AG10803 (cell line): Measurements from ENCODE around the gene GPR21.

Source experiments
- DNase-seq: peaks from one replicate; pipeline ENCODE4 v3.0.0; 2010; ENCODE audit warnings: low read depth
- H3K4me3 ChIP-seq: 2 replicates; pipeline ENCODE4 v1.5.1; 2011; ENCODE audit warnings: mild to moderate bottlenecking, low read length, control low read depth
- TF ChIP-seq, protein P1 (sequence below): conservative IDR thresholded peaks from 2 replicates; pipeline ENCODE4 v1.5.1; 2011; ENCODE audit warnings: mild to moderate bottlenecking, low read length, control low read depth, inconsistent platforms

The GPR21 gene

GRCh38 chr9:123031963-123032362 lies 1.5 kb upstream of the GPR21 start:
- TF ChIP-seq, protein P1, sequence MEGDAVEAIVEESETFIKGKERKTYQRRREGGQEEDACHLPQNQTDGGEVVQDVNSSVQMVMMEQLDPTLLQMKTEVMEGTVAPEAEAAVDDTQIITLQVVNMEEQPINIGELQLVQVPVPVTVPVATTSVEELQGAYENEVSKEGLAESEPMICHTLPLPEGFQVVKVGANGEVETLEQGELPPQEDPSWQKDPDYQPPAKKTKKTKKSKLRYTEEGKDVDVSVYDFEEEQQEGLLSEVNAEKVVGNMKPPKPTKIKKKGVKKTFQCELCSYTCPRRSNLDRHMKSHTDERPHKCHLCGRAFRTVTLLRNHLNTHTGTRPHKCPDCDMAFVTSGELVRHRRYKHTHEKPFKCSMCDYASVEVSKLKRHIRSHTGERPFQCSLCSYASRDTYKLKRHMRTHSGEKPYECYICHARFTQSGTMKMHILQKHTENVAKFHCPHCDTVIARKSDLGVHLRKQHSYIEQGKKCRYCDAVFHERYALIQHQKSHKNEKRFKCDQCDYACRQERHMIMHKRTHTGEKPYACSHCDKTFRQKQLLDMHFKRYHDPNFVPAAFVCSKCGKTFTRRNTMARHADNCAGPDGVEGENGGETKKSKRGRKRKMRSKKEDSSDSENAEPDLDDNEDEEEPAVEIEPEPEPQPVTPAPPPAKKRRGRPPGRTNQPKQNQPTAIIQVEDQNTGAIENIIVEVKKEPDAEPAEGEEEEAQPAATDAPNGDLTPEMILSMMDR: no peak
- peak; percentile 18 for DNase-seq

DNA sequence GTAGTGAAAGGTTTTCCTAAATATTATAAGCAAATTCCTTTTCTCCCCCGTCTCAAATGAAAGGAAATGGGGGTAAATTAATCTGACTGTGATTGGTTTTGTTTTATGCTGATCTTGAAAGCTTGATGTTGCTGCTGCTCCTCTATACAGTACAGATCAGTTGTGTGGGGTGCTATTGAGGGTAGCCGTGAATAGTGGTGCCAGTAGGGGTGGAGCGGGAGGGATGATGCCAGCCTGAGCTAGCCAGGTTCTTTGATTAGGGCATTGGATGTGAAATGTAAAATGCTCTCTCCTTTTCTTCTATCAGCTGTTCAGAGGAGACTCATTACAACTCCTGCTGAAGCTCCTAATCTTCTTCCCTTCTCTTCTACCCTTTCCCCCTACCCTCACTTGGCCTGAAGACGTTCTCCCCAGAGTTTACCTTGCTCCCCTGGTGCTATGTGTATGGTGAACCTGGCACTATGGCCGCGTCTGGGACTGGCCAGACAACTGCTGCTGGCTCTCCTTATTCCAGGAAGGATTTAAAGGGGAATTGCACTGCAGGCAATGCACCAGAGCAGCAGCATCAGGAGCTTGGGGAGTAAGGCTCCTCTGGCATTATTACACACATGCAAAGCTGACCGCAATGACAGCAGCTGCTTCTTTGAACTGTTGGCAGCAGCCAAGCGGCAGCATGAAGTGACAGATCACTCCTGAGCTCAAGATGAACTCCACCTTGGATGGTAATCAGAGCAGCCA lies 566 bp downstream of the GPR21 start:
- DNase-seq: peak; percentile 17
- no peak overlapping the region for H3K4me3 ChIP-seq
- TF ChIP-seq, protein P1: no peak

More at GRCh38 chr9:123031963-123032362, 1.5 kb upstream of the GPR21 start:
- H3K4me3 ChIP-seq: no peak overlapping the region

DNA sequence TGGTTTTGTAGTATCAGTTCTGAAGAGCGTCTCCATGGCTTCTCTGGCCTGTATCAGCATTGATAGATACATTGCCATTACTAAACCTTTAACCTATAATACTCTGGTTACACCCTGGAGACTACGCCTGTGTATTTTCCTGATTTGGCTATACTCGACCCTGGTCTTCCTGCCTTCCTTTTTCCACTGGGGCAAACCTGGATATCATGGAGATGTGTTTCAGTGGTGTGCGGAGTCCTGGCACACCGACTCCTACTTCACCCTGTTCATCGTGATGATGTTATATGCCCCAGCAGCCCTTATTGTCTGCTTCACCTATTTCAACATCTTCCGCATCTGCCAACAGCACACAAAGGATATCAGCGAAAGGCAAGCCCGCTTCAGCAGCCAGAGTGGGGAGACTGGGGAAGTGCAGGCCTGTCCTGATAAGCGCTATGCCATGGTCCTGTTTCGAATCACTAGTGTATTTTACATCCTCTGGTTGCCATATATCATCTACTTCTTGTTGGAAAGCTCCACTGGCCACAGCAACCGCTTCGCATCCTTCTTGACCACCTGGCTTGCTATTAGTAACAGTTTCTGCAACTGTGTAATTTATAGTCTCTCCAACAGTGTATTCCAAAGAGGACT lies 1.5 kb downstream of the GPR21 start:
- TF ChIP-seq, protein P1: no peak
- no peak overlapping the region for H3K4me3 ChIP-seq
- DNase-seq: no peak

DNA sequence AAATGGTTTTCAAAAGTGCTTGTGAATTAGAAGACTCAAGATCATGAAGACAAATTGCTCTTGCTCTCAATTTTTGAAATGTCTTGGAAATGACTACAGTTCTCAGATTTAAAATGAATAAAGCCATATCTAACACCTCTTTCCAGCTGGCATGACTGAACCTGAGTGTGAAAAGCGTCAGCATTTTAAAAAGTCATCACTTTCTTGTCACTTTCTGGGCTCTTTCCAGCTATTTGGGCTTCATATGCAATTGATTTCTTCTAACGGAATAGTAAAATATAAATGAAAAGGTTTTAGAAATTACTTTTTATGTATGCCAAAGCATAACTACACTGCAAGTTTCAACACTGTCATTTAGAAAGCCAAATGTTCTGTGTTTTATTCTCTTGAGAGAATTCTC lies 2.3 kb downstream of the GPR21 start:
- no peak for DNase-seq

GRCh38 chr9:123036893-123037545 lies 3.6 kb downstream of the GPR21 start:
- TF ChIP-seq, protein P1: no peak
- DNase-seq: no peak
- H3K4me3 ChIP-seq: no peak overlapping the region

More for the DNA sequence above, 2.3 kb downstream of the GPR21 start:
- TF ChIP-seq, protein P1: no peak
- no peak overlapping the region for H3K4me3 ChIP-seq

DNA sequence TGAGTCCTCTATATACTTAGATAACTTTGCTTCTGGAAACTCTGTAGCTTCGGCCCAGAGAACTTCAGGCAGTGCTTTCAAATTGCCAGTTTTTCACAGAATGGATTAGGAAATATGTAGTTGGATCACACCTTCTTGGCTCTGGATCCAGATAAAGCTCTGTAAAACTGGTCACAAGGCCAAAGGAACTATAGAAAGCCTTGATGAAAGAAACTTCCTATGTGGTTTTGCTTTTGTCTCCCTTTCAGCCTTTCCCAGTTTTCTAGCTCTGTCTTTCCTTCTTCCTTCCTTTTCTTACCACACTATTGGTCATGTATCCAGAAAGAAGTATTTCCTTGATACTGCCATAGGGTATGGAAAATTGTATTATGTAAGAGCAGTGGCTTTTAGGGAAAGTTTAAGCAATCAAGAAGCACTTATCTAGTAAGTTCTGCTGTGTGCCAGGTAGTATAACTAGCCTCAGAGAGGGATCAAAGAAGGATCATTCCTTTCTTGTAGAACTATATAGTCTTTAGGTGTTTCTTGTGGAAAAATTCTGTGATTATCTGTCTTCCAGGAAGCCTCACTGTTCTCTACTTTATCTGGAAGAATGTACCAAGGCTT lies 6.3 kb downstream of the GPR21 start:
- peak; percentile 25 for DNase-seq
- TF ChIP-seq, protein P1: no peak
- H3K4me3 ChIP-seq: no peak overlapping the region
